Measurements from ENCODE around the gene RBM47. TPM values are rescaled to one million over a fixed set of nuclear protein-coding genes. Genes with fewer than 3 reads are reported as not detected.

Gene RBM47
- total RNA-seq, 2 experiments from 2014 or later, result 0.27 to 0.92 TPM

GRCh38 chr4:40572692-40573310, 56.9 kb downstream of the RBM47 start:
- intact Hi-C loops (cut with DNase I, micrococcal nuclease), result no loop called here
- no peak for ATAC-seq (ENCODE audit: poor library complexity)
- no peak overlapping the region for H3K27ac ChIP-seq (ENCODE audit: low read depth in 1 of 2, low read length in 2 of 2)
- Mint-ChIP-seq H3K27ac (no peak overlapping the region), H3K27me3 (peaks cover 4% of the 10 kb centered on the region), H3K4me1 (ENCODE audit: low read depth) (peaks cover 7% of the 10 kb centered on the region), H3K36me3 (ENCODE audit: low read depth) (no peaks in the 10 kb centered on the region), H3K9me3 (no peaks in the 10 kb centered on the region), H3K4me3 (no peak overlapping the region)
- DNase-seq, result no peak
- ChIA-PET POLR2A (no interaction called here), CTCF (no interaction called here)
- no peaks in the 10 kb centered on the region for H3K9me3 ChIP-seq (ENCODE audit: control insufficient read depth in 1 of 2, insufficient read depth in 1 of 2, low read length in 2 of 2)
- TF ChIP-seq CTCF (IDR thresholded peaks at IDR 0.05), result no peak
- H3K36me3 ChIP-seq (ENCODE audit: insufficient read depth, low read length), result no peaks in the 10 kb centered on the region
- no peaks in the 10 kb centered on the region for H3K27me3 ChIP-seq (ENCODE audit: control insufficient read depth in 1 of 2, insufficient read depth in 2 of 2, low read length in 2 of 2)
- H3K4me3 ChIP-seq (ENCODE audit: low read length), result no peak overlapping the region
- H3K4me1 ChIP-seq (ENCODE audit: insufficient read depth, low read length), result peaks cover 7% of the 10 kb centered on the region

GRCh38 chr4:40571208-40571607, 58.5 kb downstream of the RBM47 start:
- H3K9me3 Mint-ChIP-seq, result no peaks in the 10 kb centered on the region
- H3K4me3 Mint-ChIP-seq, result no peak overlapping the region
- Histone ChIP-seq H3K4me1 (ENCODE audit: insufficient read depth, low read length) (no peaks in the 10 kb centered on the region), H3K36me3 (ENCODE audit: insufficient read depth, low read length) (no peaks in the 10 kb centered on the region), H3K4me3 (ENCODE audit: low read length) (no peak overlapping the region), H3K27ac (ENCODE audit: low read depth in 1 of 2, low read length in 2 of 2) (no peak overlapping the region), H3K27me3 (ENCODE audit: control insufficient read depth in 1 of 2, insufficient read depth in 2 of 2, low read length in 2 of 2) (no peaks in the 10 kb centered on the region), H3K9me3 (ENCODE audit: control insufficient read depth in 1 of 2, insufficient read depth in 1 of 2, low read length in 2 of 2) (no peaks in the 10 kb centered on the region)
- H3K27ac Mint-ChIP-seq, result no peak overlapping the region
- H3K36me3 Mint-ChIP-seq (ENCODE audit: low read depth), result no peaks in the 10 kb centered on the region
- intact Hi-C loops (cut with DNase I, micrococcal nuclease), result no loop called here
- no peak for TF ChIP-seq CTCF (IDR thresholded peaks at IDR 0.05)
- ChIA-PET POLR2A (no interaction called here), CTCF (no interaction called here)
- no peak for DNase-seq
- H3K4me1 Mint-ChIP-seq (ENCODE audit: low read depth), result peaks cover 7% of the 10 kb centered on the region
- ATAC-seq (ENCODE audit: poor library complexity), result no peak
- peaks cover 4% of the 10 kb centered on the region for H3K27me3 Mint-ChIP-seq

GRCh38 chr4:40570348-40571077, 59.2 kb downstream of the RBM47 start:
- H3K9me3 Mint-ChIP-seq, result no peaks in the 10 kb centered on the region
- no peak for ATAC-seq (ENCODE audit: poor library complexity)
- Histone ChIP-seq H3K4me1 (ENCODE audit: insufficient read depth, low read length) (no peaks in the 10 kb centered on the region), H3K27ac (ENCODE audit: low read depth in 1 of 2, low read length in 2 of 2) (no peak overlapping the region), H3K36me3 (ENCODE audit: insufficient read depth, low read length) (no peaks in the 10 kb centered on the region), H3K9me3 (ENCODE audit: control insufficient read depth in 1 of 2, insufficient read depth in 1 of 2, low read length in 2 of 2) (no peaks in the 10 kb centered on the region), H3K4me3 (ENCODE audit: low read length) (no peak overlapping the region), H3K27me3 (ENCODE audit: control insufficient read depth in 1 of 2, insufficient read depth in 2 of 2, low read length in 2 of 2) (no peaks in the 10 kb centered on the region)
- no peak for TF ChIP-seq CTCF (IDR thresholded peaks at IDR 0.05)
- peaks cover 4% of the 10 kb centered on the region for H3K27me3 Mint-ChIP-seq
- intact Hi-C loops (cut with DNase I, micrococcal nuclease), result no loop called here
- DNase-seq, result no peak
- no peak overlapping the region for H3K4me3 Mint-ChIP-seq
- H3K4me1 Mint-ChIP-seq (ENCODE audit: low read depth), result peaks cover 7% of the 10 kb centered on the region
- ChIA-PET POLR2A (no interaction called here), CTCF (no interaction called here)
- no peaks in the 10 kb centered on the region for H3K36me3 Mint-ChIP-seq (ENCODE audit: low read depth)
- no peak overlapping the region for H3K27ac Mint-ChIP-seq

Measured in CD4-positive, alpha-beta T cell (primary cell).